ENCODE data around the gene NMUR1.

DNA sequence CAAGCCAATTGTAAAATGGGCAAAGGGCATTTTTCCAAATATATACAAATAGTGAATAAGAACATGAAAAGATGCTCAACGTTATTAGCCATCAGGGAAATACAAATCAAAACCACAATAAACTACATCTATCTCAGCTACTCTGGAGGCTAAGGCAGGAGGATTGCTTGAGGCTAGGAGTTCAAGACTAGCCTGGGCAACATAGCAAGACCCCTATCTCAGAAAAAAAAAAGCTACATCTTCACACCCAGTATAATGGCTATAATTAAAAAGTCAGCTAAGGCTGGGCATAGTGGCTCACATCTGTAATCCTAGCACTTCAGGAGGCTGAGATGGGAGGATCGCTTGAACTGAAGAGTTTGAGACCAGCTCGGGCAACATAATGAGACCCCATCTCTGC is 53.3 kb downstream of the NMUR1 start:
- no peak for TF ChIP-seq POLR2A (IDR thresholded peaks at IDR 0.05)
- TF ChIP-seq, protein P1, sequence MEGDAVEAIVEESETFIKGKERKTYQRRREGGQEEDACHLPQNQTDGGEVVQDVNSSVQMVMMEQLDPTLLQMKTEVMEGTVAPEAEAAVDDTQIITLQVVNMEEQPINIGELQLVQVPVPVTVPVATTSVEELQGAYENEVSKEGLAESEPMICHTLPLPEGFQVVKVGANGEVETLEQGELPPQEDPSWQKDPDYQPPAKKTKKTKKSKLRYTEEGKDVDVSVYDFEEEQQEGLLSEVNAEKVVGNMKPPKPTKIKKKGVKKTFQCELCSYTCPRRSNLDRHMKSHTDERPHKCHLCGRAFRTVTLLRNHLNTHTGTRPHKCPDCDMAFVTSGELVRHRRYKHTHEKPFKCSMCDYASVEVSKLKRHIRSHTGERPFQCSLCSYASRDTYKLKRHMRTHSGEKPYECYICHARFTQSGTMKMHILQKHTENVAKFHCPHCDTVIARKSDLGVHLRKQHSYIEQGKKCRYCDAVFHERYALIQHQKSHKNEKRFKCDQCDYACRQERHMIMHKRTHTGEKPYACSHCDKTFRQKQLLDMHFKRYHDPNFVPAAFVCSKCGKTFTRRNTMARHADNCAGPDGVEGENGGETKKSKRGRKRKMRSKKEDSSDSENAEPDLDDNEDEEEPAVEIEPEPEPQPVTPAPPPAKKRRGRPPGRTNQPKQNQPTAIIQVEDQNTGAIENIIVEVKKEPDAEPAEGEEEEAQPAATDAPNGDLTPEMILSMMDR (IDR thresholded peaks at IDR 0.05) = no peak

All from uterus (tissue), 2 donors.